ENCODE results near the gene RIMS3.

RIMS3 gene

GRCh38 chr1:40628903-40629292, 36.6 kb downstream of the RIMS3 start:
- no peak for DNase-seq

GRCh38 chr1:40627987-40628902, 37.2 kb downstream of the RIMS3 start:
- no peak for DNase-seq

DNA sequence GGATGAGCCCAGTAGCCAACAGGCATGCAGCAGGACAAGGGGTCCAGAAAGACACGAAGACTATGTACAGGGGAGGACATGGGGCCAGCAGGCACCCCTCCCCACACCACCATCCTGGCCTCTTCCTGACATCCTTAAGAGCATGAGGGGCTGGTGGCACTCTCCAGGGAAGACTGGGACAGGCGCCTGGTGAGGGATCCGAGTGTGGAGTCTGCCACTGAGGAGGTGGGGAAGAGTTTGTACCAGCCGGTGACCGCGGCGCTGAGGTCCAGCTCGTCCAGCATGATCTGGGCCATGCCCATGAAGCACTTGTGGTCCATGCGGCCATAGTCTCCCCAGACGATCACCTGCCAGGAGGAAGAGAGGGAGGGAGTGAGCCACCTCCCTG, 39.1 kb downstream of the RIMS3 start:
- no peak for DNase-seq

DNA sequence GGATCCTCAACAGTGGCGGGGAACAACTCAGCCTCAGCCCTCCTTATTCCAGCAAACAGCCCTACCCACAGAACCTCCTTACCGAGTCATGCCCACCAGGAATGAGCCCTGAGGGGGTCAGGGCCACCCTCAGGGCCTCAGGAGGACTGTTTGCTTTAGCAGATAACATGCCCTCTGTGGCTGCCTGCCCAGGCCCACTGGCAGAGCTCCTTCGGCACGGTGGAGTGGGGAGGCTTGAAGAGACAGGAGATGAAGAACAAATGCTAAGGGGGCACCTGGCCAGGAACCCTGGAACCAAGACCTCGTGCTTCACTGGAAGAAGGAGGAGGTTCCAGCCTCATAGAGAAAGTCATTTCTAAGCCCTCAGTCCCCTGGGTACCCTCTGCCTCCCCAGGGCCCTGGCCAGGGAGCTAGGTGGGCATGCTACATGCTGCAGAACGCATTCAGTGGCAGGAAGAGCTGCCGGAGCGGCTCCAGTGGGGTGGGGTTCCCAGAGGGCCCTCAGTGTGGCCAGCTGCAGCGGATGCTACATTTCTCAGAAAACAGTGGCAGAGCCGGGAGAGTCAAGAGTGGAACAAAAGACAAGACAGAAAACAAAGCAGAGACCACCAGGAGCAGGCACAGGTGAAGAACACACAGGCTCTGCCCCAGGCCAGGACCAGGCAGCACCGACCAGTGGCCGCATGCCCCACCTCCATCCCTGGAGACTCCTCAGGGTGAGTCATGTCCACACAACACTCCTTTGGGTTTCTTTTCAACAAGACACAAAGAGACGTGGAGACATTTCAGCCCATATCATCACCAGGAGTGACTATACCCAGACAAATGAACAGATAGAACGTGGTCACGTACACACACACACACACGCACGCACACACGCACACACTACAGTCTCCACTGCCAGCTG, 39.8 kb downstream of the RIMS3 start:
- no peak for DNase-seq

- no peak for DNase-seq
Observed at GRCh38 chr1:40625076-40625475, 40.4 kb downstream of the RIMS3 start.

DNA sequence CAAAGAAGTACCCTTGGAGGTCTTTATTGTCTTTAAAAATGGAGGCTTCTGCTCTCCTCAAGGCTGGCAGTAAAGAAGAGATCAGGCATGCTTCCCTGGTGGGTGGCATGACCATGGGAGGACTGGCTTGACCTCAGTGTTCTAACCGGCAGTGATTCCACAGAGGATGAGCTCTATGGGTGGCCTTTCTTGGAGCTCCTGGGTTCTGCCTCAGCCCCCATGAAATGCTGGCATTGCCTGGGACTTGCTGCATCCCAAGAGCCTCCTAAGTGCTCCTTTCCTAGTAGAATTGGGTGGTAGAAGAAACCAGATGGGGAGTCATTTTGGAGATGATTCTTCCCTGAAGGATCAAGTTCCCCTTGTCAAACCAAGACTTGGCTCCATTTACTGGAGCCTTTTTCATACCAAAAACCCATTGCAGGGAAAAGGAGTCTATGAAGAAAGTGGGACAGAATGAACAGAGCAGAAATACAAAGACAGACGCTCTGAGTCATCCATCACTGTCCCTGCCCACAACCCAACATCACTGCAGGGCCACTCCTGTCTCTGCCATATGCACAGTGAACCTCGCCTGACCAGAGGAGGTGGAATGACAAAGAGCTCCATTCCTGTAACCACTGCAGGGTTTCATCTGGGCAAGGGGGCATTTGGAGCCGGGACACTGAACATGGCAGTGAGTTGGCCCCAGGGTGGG, 42.4 kb downstream of the RIMS3 start:
- no peak for DNase-seq

GRCh38 chr1:40621821-40622450, 43.5 kb downstream of the RIMS3 start:
- no peak for DNase-seq

GRCh38 chr1:40620586-40621210, 44.8 kb downstream of the RIMS3 start:
- DNase-seq, result no peak

GRCh38 chr1:40620150-40620549, 45.3 kb downstream of the RIMS3 start:
- no peak for DNase-seq

GRCh38 chr1:40618108-40618507, 47.4 kb downstream of the RIMS3 start:
- no peak for DNase-seq

DNA sequence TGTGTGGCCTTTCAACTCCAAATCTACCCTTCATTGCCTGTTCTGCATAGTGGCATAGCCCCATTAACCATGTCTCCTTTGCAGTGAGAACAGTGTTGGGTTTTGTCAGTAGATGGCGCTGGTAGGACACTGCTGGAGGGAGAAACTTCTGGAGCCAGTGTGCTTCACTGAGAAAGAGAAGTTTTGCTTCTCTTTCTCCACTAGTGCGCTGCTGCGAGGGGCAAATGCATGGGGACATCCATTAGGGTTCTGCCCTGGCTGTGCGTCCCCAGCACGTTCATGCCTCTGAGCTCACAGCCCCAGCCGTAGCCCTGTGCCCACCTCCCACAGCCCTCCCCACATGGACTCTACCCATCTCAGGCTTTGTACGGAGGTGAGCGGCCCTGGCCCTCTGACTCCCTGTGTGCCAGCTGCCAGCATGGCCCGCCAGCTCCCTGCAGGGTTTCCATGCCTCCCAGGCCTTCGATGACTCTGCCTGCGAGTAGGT, 53.1 kb downstream of the RIMS3 start:
- peak; percentile 64 for DNase-seq

DNA sequence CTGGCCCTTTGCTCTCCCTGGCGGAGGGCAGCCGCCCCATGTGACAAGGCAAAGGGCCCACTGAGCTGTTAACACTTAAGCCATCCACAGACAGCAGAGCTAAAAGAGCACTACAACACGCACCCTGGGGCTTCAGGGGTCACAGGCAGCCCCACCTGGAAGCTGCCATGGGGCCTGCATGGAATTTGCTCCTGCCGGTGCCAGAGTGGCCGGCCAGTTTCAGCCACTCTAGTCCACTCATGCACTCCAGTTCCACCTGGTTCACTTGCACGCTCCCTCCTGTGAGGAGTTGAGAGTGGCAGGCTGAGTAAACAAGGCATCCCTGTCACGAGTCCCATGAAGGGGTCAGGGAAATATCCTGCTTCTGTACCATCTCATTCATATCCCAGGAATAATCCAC, 55.3 kb downstream of the RIMS3 start:
- no peak for DNase-seq

- DNase-seq, result no peak
Observed at GRCh38 chr1:40607921-40608320, 57.6 kb downstream of the RIMS3 start.

DNA sequence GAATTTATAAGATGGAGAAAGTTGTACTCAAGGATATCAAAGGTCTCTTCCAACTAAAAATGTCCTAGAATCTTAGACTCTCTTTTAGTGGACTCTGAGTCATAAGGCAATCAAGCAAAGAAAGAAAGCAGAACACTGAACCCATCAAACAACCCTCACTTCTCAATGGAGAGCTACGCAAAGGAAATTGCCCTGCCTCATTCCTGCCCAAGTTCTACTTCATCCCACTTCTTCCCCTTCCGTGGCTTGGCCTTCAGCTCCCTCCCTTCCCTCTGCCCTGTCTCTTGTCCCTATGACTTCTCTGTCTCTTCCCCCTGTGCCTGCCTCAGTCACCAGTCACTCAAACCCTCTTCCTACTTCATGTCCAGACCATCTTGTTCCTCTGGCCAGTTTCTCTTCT, 58.5 kb downstream of the RIMS3 start:
- DNase-seq, result no peak

- DNase-seq, result no peak
Observed at GRCh38 chr1:40606194-40606593, 59.3 kb downstream of the RIMS3 start.

- DNase-seq, result no peak
Observed at GRCh38 chr1:40599926-40600325, 65.6 kb downstream of the RIMS3 start.

- DNase-seq, result no peak
Observed at GRCh38 chr1:40595623-40596022, 69.9 kb downstream of the RIMS3 start.

DNA sequence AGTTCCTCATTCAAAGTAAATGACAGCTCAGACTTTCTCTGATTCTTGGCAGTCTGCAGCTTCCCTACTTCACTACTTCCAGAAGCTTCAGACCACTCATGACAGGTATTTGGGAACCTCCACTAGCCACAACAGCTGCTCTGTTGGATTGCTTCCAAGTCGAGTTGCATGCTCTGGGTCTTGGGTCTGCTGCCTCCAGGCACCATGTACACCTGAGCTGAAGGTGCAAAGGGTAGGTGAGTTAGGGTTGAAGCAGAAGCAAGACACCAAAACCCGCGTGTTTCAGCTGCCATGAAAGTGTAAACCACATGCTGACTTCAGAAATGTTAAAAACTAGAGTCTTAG, 71.3 kb downstream of the RIMS3 start:
- DNase-seq, result peak; percentile 81

GRCh38 chr1:40593449-40594186, 71.9 kb downstream of the RIMS3 start:
- DNase-seq, result peak; percentile 53

DNA sequence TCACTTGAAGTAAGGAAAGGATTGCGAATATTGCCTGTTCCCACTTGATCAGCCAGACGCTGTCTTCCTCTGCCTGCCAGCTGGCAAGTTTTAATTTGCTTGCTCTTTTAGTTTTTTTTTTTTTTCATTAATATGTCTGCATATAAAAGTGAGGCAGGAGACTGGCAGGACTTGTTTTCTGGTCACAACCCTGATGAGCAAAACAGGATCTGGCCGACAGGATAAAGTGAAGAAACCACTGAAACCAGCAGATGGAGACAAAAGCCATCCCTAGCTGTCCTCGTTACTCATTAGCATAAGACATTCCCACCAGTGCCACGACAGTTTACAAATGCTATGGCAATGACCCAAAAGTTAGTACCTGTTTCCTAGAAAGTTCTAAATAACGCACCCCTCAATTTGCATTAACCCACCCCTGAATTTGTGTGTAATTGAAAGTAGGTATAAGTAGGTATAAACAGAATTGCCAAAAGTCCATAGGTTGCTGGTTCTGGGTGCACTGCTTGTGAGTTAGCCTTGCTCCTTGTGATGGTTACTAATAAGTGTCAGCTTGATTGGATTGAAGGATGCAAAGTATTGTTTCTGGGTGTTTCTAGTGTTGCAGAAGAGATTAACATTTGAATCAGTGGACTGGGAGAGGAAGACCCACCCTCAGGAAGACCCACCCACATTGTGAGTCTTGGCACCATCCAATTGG, 73.2 kb downstream of the RIMS3 start:
- DNase-seq, result no peak

GRCh38 chr1:40588586-40588985, 76.9 kb downstream of the RIMS3 start:
- DNase-seq, result no peak

Data from DMS79 treated with DMSO at 0.1 percent for 48 hours (cell line).